HepG2 (cell line): ENCODE data around the gene NHERF2. TPM values are rescaled to one million over a fixed set of nuclear protein-coding genes. Genes with fewer than 3 reads are reported as not detected.

ENCODE experiments used
- ATF7 ChIP-seq, 2 experiments: fragments of 450-650 bp in 1 of 2; sonication (generic) in 1 of 2; formaldehyde crosslinking in 1 of 2; IDR thresholded peaks; 2 replicates each; pipeline versions ENCODE4 v1.4.0 to v1.6.1; 2016 to 2020; ENCODE audit warnings: antibody characterized with exemption in 1 of 2, mild to moderate bottlenecking in 1 of 2, missing genetic modification reagents in 1 of 2
- FOXA3 ChIP-seq: IDR thresholded peaks from 2 replicates; pipeline ENCODE4 v1.6.1; 2016; ENCODE audit warnings: missing genetic modification reagents, missing compliant biosample characterization
- ISX ChIP-seq: sonication (generic); formaldehyde crosslinking; conservative IDR thresholded peaks from 2 replicates; pipeline ENCODE4 v1.5.0; 2020; ENCODE audit warnings: missing genetic modification reagents
- NFKB2 ChIP-seq: sonication (generic); formaldehyde crosslinking; IDR thresholded peaks from 2 replicates; pipeline ENCODE4 v1.4.0; 2020; ENCODE audit warnings: missing genetic modification reagents, borderline replicate concordance
- PAWR ChIP-seq: sonication (generic); formaldehyde crosslinking; IDR thresholded peaks from 2 replicates; pipeline ENCODE4 v1.4.0; 2020; ENCODE audit warnings: missing genetic modification reagents, mild to moderate bottlenecking, borderline replicate concordance
- SAP130 ChIP-seq: IDR thresholded peaks from 2 replicates; pipeline ENCODE4 v1.6.1; 2016; ENCODE audit warnings: low read depth
- ZNF850 ChIP-seq: sonication (generic); formaldehyde crosslinking; conservative IDR thresholded peaks from 2 replicates; pipeline ENCODE4 v1.9.0; 2021; ENCODE audit warnings: mild to moderate bottlenecking, missing genetic modification reagents
- ZNF878 ChIP-seq: sonication (generic); formaldehyde crosslinking; IDR thresholded peaks from 2 replicates; pipeline ENCODE4 v1.8.1; 2023; ENCODE audit warnings: mild to moderate bottlenecking, missing genetic modification reagents, moderate library complexity
- polyA plus RNA-seq, 8 experiments: library from polyadenylated mRNA; depleted of rRNA in 3 of 8; stranded (reverse) in 7 of 8; unstranded in 1 of 8; fragments of >200 nt; fragmentation: Illumina TruSeq in 4 of 8; extraction: Trizol in 4 of 8; gene quantifications; 2 replicates each; pipeline versions ENCODE4 v1.2.1 to v1.2.3, GENCODE V29; 2011 to 2016; ENCODE audit warnings: low read depth in 4 of 8, missing spikeins in 1 of 8, mixed read lengths in 1 of 8; ENCODE audit not compliant: insufficient read depth in 1 of 8
- total RNA-seq, 5 experiments: library from RNA; depleted of rRNA; stranded (reverse); fragments of >200 nt; fragmentation: Illumina TruSeq; extraction: Trizol; gene quantifications; 2 replicates each; pipeline ENCODE4 v1.2.3, GENCODE V29; 2016; ENCODE audit warnings: low read depth in 1 of 5
- TF ChIP-seq, protein P1 (sequence below): sonication (generic); formaldehyde crosslinking; IDR thresholded peaks from 2 replicates; pipeline ENCODE4 v1.4.0; 2020; ENCODE audit warnings: mild to moderate bottlenecking, missing genetic modification reagents
- TF ChIP-seq, protein P2 (sequence below): sonication (generic); formaldehyde crosslinking; IDR thresholded peaks from 2 replicates; pipeline ENCODE4 v1.4.0; 2020; ENCODE audit warnings: missing genetic modification reagents, borderline replicate concordance
- TF ChIP-seq, protein P3 (sequence below): sonication (generic); formaldehyde crosslinking; IDR thresholded peaks from 2 replicates; pipeline ENCODE4 v1.4.0; 2020; ENCODE audit warnings: missing genetic modification reagents
- TF ChIP-seq, protein P4 (sequence below): sonication (generic); formaldehyde crosslinking; IDR thresholded peaks from 2 replicates; pipeline ENCODE4 v1.5.1; 2020; ENCODE audit warnings: mild to moderate bottlenecking, missing genetic modification reagents, moderate library complexity
- TF ChIP-seq, protein P5 (sequence below): IDR thresholded peaks from 2 replicates; pipeline ENCODE4 v1.6.1; 2016; ENCODE audit warnings: missing compliant biosample characterization, missing genetic modification reagents, borderline replicate concordance

NHERF2 gene
- total and polyA plus RNA-seq, 2 of the 13 experiments (the other 11 are each of a cell fraction or from before 2014, with no cell fraction given) = 23.7 to 39.3 TPM

DNA sequence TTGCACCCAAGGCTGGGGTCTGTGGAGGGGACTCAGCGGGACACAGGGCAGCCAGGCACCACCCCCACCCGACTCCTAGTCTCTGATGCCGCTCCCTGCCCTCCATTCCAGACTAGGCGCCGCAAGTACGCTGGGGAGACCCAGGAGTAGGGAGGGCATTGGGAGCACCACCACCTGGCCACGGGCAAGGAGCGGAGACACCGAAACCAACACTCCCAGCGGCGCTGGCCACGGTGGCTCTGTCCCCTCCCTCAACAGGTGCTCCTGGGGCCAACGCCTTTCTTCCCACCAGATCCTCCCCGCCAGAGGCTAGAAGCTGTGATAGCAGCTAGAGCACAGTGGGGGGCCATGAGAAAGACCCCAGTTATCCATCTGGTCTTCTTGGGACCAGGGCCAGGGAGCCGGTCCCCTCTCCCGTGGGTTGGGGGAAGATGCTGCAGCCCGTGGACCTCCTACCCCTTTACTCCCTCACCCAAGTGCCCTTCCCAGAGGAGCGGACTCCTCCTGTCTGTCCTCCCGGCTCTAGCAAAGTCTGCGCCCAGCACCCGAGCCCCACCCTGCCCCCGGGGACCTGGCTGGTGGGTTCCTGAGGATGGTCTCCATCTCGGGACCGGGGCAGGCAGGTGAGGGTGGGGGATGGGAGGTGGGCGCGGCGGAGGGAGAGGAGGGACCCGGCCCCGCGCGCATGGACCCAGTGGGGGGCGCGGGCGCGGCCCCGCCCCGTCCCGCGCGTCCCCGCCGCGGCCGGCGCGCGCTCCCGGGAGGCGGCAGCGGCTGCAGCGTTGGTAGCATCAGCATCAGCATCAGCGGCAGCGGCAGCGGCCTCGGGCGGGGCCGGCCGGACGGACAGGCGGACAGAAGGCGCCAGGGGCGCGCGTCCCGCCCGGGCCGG is 37.2 kb upstream of the NHERF2 start, which contains the start of gene SYNGR3 (continued):
- TF ChIP-seq NFKB2 (CRISPR knock-in tag) (0 out of 2 replicates have a peak, but pooled peaks have one; percentile 20), ZNF878 (CRISPR knock-in tag) (no peak), PAWR (CRISPR knock-in tag) (no peak), ISX (CRISPR knock-in tag) (no peak), FOXA3 (CRISPR knock-in tag) (no peak), ZNF850 (no peak), SAP130 (CRISPR knock-in tag) (0 out of 2 replicates have a peak, but pooled peaks have one; percentile 14), ATF7 (IDR thresholded peaks at IDR 0.05) (no peak), ATF7 (CRISPR knock-in tag; IDR thresholded peaks at IDR 0.05) (no peak)
- TF ChIP-seq, protein P1, sequence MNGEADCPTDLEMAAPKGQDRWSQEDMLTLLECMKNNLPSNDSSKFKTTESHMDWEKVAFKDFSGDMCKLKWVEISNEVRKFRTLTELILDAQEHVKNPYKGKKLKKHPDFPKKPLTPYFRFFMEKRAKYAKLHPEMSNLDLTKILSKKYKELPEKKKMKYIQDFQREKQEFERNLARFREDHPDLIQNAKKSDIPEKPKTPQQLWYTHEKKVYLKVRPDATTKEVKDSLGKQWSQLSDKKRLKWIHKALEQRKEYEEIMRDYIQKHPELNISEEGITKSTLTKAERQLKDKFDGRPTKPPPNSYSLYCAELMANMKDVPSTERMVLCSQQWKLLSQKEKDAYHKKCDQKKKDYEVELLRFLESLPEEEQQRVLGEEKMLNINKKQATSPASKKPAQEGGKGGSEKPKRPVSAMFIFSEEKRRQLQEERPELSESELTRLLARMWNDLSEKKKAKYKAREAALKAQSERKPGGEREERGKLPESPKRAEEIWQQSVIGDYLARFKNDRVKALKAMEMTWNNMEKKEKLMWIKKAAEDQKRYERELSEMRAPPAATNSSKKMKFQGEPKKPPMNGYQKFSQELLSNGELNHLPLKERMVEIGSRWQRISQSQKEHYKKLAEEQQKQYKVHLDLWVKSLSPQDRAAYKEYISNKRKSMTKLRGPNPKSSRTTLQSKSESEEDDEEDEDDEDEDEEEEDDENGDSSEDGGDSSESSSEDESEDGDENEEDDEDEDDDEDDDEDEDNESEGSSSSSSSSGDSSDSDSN (CRISPR knock-in tag) = peak; percentile 39; the same call in 1 of the 2 replicates
- TF ChIP-seq, protein P2, sequence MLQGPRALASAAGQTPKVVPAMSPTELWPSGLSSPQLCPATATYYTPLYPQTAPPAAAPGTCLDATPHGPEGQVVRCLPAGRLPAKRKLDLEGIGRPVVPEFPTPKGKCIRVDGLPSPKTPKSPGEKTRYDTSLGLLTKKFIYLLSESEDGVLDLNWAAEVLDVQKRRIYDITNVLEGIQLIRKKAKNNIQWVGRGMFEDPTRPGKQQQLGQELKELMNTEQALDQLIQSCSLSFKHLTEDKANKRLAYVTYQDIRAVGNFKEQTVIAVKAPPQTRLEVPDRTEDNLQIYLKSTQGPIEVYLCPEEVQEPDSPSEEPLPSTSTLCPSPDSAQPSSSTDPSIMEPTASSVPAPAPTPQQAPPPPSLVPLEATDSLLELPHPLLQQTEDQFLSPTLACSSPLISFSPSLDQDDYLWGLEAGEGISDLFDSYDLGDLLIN (CRISPR knock-in tag) = no peak
- TF ChIP-seq, protein P3, sequence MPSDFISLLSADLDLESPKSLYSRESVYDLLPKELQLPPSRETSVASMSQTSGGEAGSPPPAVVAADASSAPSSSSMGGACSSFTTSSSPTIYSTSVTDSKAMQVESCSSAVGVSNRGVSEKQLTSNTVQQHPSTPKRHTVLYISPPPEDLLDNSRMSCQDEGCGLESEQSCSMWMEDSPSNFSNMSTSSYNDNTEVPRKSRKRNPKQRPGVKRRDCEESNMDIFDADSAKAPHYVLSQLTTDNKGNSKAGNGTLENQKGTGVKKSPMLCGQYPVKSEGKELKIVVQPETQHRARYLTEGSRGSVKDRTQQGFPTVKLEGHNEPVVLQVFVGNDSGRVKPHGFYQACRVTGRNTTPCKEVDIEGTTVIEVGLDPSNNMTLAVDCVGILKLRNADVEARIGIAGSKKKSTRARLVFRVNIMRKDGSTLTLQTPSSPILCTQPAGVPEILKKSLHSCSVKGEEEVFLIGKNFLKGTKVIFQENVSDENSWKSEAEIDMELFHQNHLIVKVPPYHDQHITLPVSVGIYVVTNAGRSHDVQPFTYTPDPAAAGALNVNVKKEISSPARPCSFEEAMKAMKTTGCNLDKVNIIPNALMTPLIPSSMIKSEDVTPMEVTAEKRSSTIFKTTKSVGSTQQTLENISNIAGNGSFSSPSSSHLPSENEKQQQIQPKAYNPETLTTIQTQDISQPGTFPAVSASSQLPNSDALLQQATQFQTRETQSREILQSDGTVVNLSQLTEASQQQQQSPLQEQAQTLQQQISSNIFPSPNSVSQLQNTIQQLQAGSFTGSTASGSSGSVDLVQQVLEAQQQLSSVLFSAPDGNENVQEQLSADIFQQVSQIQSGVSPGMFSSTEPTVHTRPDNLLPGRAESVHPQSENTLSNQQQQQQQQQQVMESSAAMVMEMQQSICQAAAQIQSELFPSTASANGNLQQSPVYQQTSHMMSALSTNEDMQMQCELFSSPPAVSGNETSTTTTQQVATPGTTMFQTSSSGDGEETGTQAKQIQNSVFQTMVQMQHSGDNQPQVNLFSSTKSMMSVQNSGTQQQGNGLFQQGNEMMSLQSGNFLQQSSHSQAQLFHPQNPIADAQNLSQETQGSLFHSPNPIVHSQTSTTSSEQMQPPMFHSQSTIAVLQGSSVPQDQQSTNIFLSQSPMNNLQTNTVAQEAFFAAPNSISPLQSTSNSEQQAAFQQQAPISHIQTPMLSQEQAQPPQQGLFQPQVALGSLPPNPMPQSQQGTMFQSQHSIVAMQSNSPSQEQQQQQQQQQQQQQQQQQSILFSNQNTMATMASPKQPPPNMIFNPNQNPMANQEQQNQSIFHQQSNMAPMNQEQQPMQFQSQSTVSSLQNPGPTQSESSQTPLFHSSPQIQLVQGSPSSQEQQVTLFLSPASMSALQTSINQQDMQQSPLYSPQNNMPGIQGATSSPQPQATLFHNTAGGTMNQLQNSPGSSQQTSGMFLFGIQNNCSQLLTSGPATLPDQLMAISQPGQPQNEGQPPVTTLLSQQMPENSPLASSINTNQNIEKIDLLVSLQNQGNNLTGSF (CRISPR knock-in tag) = no peak
- TF ChIP-seq, protein P4, sequence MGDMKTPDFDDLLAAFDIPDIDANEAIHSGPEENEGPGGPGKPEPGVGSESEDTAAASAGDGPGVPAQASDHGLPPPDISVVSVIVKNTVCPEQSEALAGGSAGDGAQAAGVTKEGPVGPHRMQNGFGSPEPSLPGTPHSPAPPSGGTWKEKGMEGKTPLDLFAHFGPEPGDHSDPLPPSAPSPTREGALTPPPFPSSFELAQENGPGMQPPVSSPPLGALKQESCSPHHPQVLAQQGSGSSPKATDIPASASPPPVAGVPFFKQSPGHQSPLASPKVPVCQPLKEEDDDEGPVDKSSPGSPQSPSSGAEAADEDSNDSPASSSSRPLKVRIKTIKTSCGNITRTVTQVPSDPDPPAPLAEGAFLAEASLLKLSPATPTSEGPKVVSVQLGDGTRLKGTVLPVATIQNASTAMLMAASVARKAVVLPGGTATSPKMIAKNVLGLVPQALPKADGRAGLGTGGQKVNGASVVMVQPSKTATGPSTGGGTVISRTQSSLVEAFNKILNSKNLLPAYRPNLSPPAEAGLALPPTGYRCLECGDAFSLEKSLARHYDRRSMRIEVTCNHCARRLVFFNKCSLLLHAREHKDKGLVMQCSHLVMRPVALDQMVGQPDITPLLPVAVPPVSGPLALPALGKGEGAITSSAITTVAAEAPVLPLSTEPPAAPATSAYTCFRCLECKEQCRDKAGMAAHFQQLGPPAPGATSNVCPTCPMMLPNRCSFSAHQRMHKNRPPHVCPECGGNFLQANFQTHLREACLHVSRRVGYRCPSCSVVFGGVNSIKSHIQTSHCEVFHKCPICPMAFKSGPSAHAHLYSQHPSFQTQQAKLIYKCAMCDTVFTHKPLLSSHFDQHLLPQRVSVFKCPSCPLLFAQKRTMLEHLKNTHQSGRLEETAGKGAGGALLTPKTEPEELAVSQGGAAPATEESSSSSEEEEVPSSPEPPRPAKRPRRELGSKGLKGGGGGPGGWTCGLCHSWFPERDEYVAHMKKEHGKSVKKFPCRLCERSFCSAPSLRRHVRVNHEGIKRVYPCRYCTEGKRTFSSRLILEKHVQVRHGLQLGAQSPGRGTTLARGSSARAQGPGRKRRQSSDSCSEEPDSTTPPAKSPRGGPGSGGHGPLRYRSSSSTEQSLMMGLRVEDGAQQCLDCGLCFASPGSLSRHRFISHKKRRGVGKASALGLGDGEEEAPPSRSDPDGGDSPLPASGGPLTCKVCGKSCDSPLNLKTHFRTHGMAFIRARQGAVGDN (CRISPR knock-in tag) = peak; percentile 22; the same call in 1 of the 2 replicates
- TF ChIP-seq, protein P5, sequence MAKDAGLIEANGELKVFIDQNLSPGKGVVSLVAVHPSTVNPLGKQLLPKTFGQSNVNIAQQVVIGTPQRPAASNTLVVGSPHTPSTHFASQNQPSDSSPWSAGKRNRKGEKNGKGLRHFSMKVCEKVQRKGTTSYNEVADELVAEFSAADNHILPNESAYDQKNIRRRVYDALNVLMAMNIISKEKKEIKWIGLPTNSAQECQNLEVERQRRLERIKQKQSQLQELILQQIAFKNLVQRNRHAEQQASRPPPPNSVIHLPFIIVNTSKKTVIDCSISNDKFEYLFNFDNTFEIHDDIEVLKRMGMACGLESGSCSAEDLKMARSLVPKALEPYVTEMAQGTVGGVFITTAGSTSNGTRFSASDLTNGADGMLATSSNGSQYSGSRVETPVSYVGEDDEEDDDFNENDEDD (CRISPR knock-in tag) = no peak
